Tibial artery (tissue), 4 donors: ENCODE measurements around the gene ADPRHL1.

Experiments used
- DNase-seq, 2 donors: peaks; one replicate each; pipeline ENCODE4 v3.0.0-alpha.2; 2019
- H3K27ac ChIP-seq, 2 donors: fragments of 200-600 bp; sonication (generic) in 1 of 2; 1 replicate in 1 of 2; 2 replicates in 1 of 2; pipeline ENCODE4 v1.5.1; 2018 to 2019; ENCODE audit warnings: mild to moderate bottlenecking in 1 of 2
- H3K27me3 ChIP-seq, 2 donors: fragments of 200-600 bp; sonication (generic) in 1 of 2; one replicate each; pipeline versions ENCODE4 v1.5.1 to v1.6.0; 2016 to 2019
- H3K36me3 ChIP-seq, 3 donors: fragments of 200-600 bp; sonication (generic) in 2 of 3; one replicate each; pipeline ENCODE4 v1.5.1; 2016 to 2019; ENCODE audit warnings: mild to moderate bottlenecking in 2 of 3
- H3K4me1 ChIP-seq, 4 donors: fragments of 200-600 bp; sonication (generic) in 2 of 4; 1 replicate in 3 of 4; 2 replicates in 1 of 4; pipeline ENCODE4 v1.5.1; 2016 to 2019
- H3K4me3 ChIP-seq, 2 donors: fragments of 200-600 bp; sonication (generic) in 1 of 2; 1 replicate in 1 of 2; 2 replicates in 1 of 2; pipeline ENCODE4 v1.5.1; 2018 to 2019; ENCODE audit warnings: mild to moderate bottlenecking in 2 of 2
- H3K9me3 ChIP-seq, 3 donors: fragments of 200-600 bp; sonication (generic) in 1 of 3; one replicate each; pipeline ENCODE4 v1.5.1; 2016 to 2019
- CTCF ChIP-seq, 2 experiments: fragments of 200-600 bp in 1 of 2; fragments of 450-650 bp in 1 of 2; IDR thresholded peaks; one replicate each; pipeline ENCODE4 v1.5.1; 2017 to 2019; ENCODE audit warnings: antibody characterized with exemption in 2 of 2, mild to moderate bottlenecking in 1 of 2, moderate library complexity in 1 of 2
- intact Hi-C: fragments of 100-400 bp; cut with DNase I; formaldehyde crosslinking; loops from one replicate; pipeline ENCODE4 v1.15.0; 2023; ENCODE audit warnings: low total_unique reads

ADPRHL1 gene

GRCh38 chr13:113497217-113497616 is 43.9 kb upstream of the ADPRHL1 start:
- DNase-seq, result no peak
- no peak overlapping the region for H3K4me3 ChIP-seq
- no peak overlapping the region for H3K27ac ChIP-seq
- TF ChIP-seq CTCF (IDR thresholded peaks at IDR 0.05), result no peak
- no peaks in the 10 kb centered on the region for H3K27me3 ChIP-seq
- no peaks in the 10 kb centered on the region for H3K9me3 ChIP-seq
- intact Hi-C loops, result loop anchor here (10.0 kb wide), 1 partner anchor 202 kb away; the partner anchor contains the start of gene LAMP1
- H3K4me1 ChIP-seq, result peaks cover 0 to 69% (median 42%) of the 10 kb centered on the region in 4 donors
- peaks cover 62 to 65% (median 64%) of the 10 kb centered on the region in 3 donors for H3K36me3 ChIP-seq

- H3K36me3 ChIP-seq, result peaks cover 47 to 50% (median 48%) of the 10 kb centered on the region in 3 donors
- no peaks in the 10 kb centered on the region for H3K27me3 ChIP-seq
- TF ChIP-seq CTCF (IDR thresholded peaks at IDR 0.05), result no peak
- intact Hi-C loops, result loop anchor here (10.0 kb wide), 1 partner anchor 201 kb away; the partner anchor contains the start of gene LAMP1
- H3K4me3 ChIP-seq, result peak overlapping the region; percentile 17 to 21
- no peaks in the 10 kb centered on the region for H3K9me3 ChIP-seq
- H3K4me1 ChIP-seq, result peaks cover 0 to 68% (median 49%) of the 10 kb centered on the region in 4 donors
- no peak for DNase-seq
- H3K27ac ChIP-seq, result peak overlapping the region; percentile 35 to 92
Measured at GRCh38 chr13:113495494-113496210, 42.4 kb upstream of the ADPRHL1 start.

GRCh38 chr13:113493315-113493951 is 40.1 kb upstream of the ADPRHL1 start:
- Histone ChIP-seq H3K27me3 (no peaks in the 10 kb centered on the region), H3K36me3 (peaks cover 25 to 28% (median 26%) of the 10 kb centered on the region in 3 donors), H3K4me3 (peak overlapping the region; percentile 6 to 89), H3K9me3 (no peaks in the 10 kb centered on the region), H3K27ac (peak overlapping the region; percentile 92 to 94), H3K4me1 (peaks cover 0 to 78% (median 61%) of the 10 kb centered on the region in 4 donors)
- intact Hi-C loops, result loop anchor here (10.0 kb wide), 1 partner anchor 199 kb away; the partner anchor contains the start of gene LAMP1
- no peak for TF ChIP-seq CTCF (IDR thresholded peaks at IDR 0.05)
- no peak for DNase-seq

GRCh38 chr13:113491982-113492381 is 38.7 kb upstream of the ADPRHL1 start:
- Histone ChIP-seq H3K9me3 (no peaks in the 10 kb centered on the region), H3K4me3 (peak overlapping the region; percentile 89 to 95), H3K27ac (peak overlapping the region; percentile 92 to 94), H3K4me1 (peaks cover 0 to 72% (median 60%) of the 10 kb centered on the region in 4 donors), H3K36me3 (peaks cover 13% of the 10 kb centered on the region in 3 donors), H3K27me3 (no peaks in the 10 kb centered on the region)
- TF ChIP-seq CTCF (IDR thresholded peaks at IDR 0.05), result no peak
- DNase-seq, result no peak
- intact Hi-C loops, result loop anchor here (10.0 kb wide), 1 partner anchor 197 kb away; the partner anchor contains the start of gene LAMP1

GRCh38 chr13:113491418-113491883 is 38.2 kb upstream of the ADPRHL1 start:
- intact Hi-C loops, result loop anchor here (10.0 kb wide), 1 partner anchor 197 kb away; the partner anchor contains the start of gene LAMP1
- Histone ChIP-seq H3K27me3 (no peaks in the 10 kb centered on the region), H3K4me1 (peaks cover 0 to 68% (median 61%) of the 10 kb centered on the region in 4 donors), H3K9me3 (no peaks in the 10 kb centered on the region), H3K27ac (peak overlapping the region; percentile 92 to 94), H3K4me3 (peak overlapping the region; percentile 89 to 95), H3K36me3 (peaks cover 7 to 8% (median 7%) of the 10 kb centered on the region in 3 donors)
- DNase-seq, result no peak
- TF ChIP-seq CTCF (IDR thresholded peaks at IDR 0.05), result no peak
